Hepatocyte (in vitro differentiated cells): Measurements from ENCODE around the gene FAM110A. TPM values are rescaled to one million over a fixed set of nuclear protein-coding genes. Genes with fewer than 3 reads are reported as not detected.

Experiments used
- DNase-seq: peaks from one replicate; pipeline ENCODE4 v3.0.0-alpha.2; 2016; ENCODE audit warnings: low spot score
- H2AFZ ChIP-seq: fragments of 200-600 bp; sonication (generic); 2 replicates; pipeline ENCODE4 v1.6.0; 2016; ENCODE audit warnings: antibody characterized with exemption, mild to moderate bottlenecking
- H3K27ac ChIP-seq: fragments of 200-600 bp; sonication (generic); 2 replicates; pipeline ENCODE4 v1.5.1; 2016; ENCODE audit warnings: mild to moderate bottlenecking
- H3K27me3 ChIP-seq: fragments of 200-600 bp; sonication (generic); 2 replicates; pipeline ENCODE4 v1.6.1; 2016
- H3K36me3 ChIP-seq: fragments of 200-600 bp; sonication (generic); replicated peaks from 2 replicates; pipeline ENCODE4 v1.5.1; 2016; ENCODE audit warnings: low read depth; ENCODE audit not compliant: insufficient read depth
- H3K4me1 ChIP-seq: fragments of 200-600 bp; sonication (generic); 2 replicates; pipeline ENCODE4 v1.5.1; 2016; ENCODE audit warnings: mild to moderate bottlenecking, moderate library complexity; ENCODE audit not compliant: insufficient read depth
- H3K4me2 ChIP-seq: fragments of 200-600 bp; sonication (generic); 2 replicates; pipeline ENCODE4 v1.6.0; 2016
- H3K4me3 ChIP-seq: fragments of 200-600 bp; sonication (generic); 2 replicates; pipeline ENCODE4 v1.5.1; 2016; ENCODE audit warnings: mild to moderate bottlenecking
- H3K79me2 ChIP-seq: fragments of 200-600 bp; sonication (generic); 2 replicates; pipeline ENCODE4 v1.6.0; 2017; ENCODE audit warnings: mild to moderate bottlenecking
- H3K9me2 ChIP-seq: fragments of 200-600 bp; sonication (generic); replicated peaks from 2 replicates; pipeline ENCODE4 v1.6.0; 2017; ENCODE audit warnings: mild to moderate bottlenecking; ENCODE audit not compliant: insufficient read depth
- H3K9me3 ChIP-seq: fragments of 200-600 bp; sonication (generic); 2 replicates; pipeline ENCODE4 v1.5.1; 2016; ENCODE audit warnings: low read depth, mild to moderate bottlenecking
- H4K20me1 ChIP-seq: fragments of 200-600 bp; sonication (generic); 2 replicates; pipeline ENCODE4 v1.6.0; 2016; ENCODE audit warnings: mild to moderate bottlenecking; ENCODE audit not compliant: insufficient read depth, poor library complexity, severe bottlenecking
- CTCF ChIP-seq: fragments of 200-600 bp; sonication (generic); IDR thresholded peaks from 2 replicates; pipeline ENCODE4 v1.5.1; 2016; ENCODE audit warnings: antibody characterized with exemption, mild to moderate bottlenecking; ENCODE audit not compliant: poor library complexity
- EZH2 ChIP-seq: fragments of 200-600 bp; sonication (generic); IDR thresholded peaks from 2 replicates; pipeline ENCODE4 v1.6.1; 2016; ENCODE audit warnings: antibody characterized with exemption, mild to moderate bottlenecking, borderline replicate concordance
- EZH2phosphoT487 ChIP-seq: fragments of 200-600 bp; sonication (generic); IDR thresholded peaks from one replicate; pipeline ENCODE4 v1.6.1; 2018; ENCODE audit warnings: antibody characterized with exemption, mild to moderate bottlenecking, low read depth, moderate library complexity; ENCODE audit not compliant: unreplicated experiment, severe bottlenecking
- WGBS: methylation state at CpG from one replicate; pipeline ENCODE4 v1.1.6; 2016; ENCODE audit warnings: low lambda C conversion rate; ENCODE audit errors: missing lambda C conversion rate; 5-methylcytosine and 5-hydroxymethylcytosine counted together
- polyA plus RNA-seq: library from polyadenylated mRNA; unstranded; fragments of >200 nt; fragmentation: Nextera tagmentation; extraction: Ambion mirVana; gene quantifications from 2 replicates; pipeline ENCODE4 v1.2.1, GENCODE V29; 2016
- total RNA-seq: library from RNA; depleted of rRNA; stranded (reverse); fragments of >200 nt; gene quantifications from 2 replicates; pipeline ENCODE4 v1.2.3, GENCODE V29; 2014

FAM110A gene
- total and polyA plus RNA-seq, 2 experiments from 2014 or later = 4.6 to 6.1 TPM

GRCh38 chr20:822651-823573, 10.6 kb upstream of the FAM110A start:
- no peak for DNase-seq
- WGBS = 77% methylated on average over 12 of the region's 12 CpGs
- Histone ChIP-seq H3K36me3 (no peaks in the 10 kb centered on the region), H3K4me3 (no peak overlapping the region), H3K79me2 (no peaks in the 10 kb centered on the region), H4K20me1 (no peaks in the 10 kb centered on the region), H3K4me1 (no peaks in the 10 kb centered on the region), H3K9me3 (no peaks in the 10 kb centered on the region), H3K27me3 (no peaks in the 10 kb centered on the region), H3K27ac (no peak overlapping the region), H2AFZ (no peak overlapping the region), H3K4me2 (no peak overlapping the region), H3K9me2 (no peaks in the 10 kb centered on the region)
- TF ChIP-seq CTCF = no peak
- no peak for TF ChIP-seq EZH2phosphoT487

- no peaks in the 10 kb centered on the region for H3K27me3 ChIP-seq
- no peak overlapping the region for H3K4me3 ChIP-seq
- no peak overlapping the region for H2AFZ ChIP-seq
- WGBS = 90% methylated on average over 4 of the region's 4 CpGs
- no peaks in the 10 kb centered on the region for H3K9me2 ChIP-seq
- no peaks in the 10 kb centered on the region for H4K20me1 ChIP-seq
- H3K79me2 ChIP-seq = no peaks in the 10 kb centered on the region
- TF ChIP-seq EZH2phosphoT487 (no peak), EZH2 (no peak), CTCF (no peak)
- H3K9me3 ChIP-seq = no peaks in the 10 kb centered on the region
- H3K27ac ChIP-seq = no peak overlapping the region
- DNase-seq = no peak
- no peaks in the 10 kb centered on the region for H3K4me1 ChIP-seq
- H3K4me2 ChIP-seq = no peak overlapping the region
- H3K36me3 ChIP-seq = no peaks in the 10 kb centered on the region
These were observed 10.0 kb upstream of the FAM110A start for GRCh38 chr20:823574-823902.

GRCh38 chr20:824490-824889, 9.0 kb upstream of the FAM110A start:
- Histone ChIP-seq H2AFZ (no peak overlapping the region), H3K79me2 (no peaks in the 10 kb centered on the region), H3K4me3 (no peak overlapping the region), H4K20me1 (no peaks in the 10 kb centered on the region), H3K36me3 (no peaks in the 10 kb centered on the region), H3K27ac (no peak overlapping the region), H3K9me2 (no peaks in the 10 kb centered on the region), H3K4me2 (no peak overlapping the region), H3K9me3 (no peaks in the 10 kb centered on the region), H3K4me1 (peaks cover 8% of the 10 kb centered on the region), H3K27me3 (no peaks in the 10 kb centered on the region)
- WGBS = 90% methylated on average over 4 of the region's 4 CpGs
- TF ChIP-seq CTCF = no peak
- DNase-seq = no peak
